MM.1S (cell line): ENCODE data around the gene NLGN1.

Source experiments
- DNase-seq: peaks from one replicate; pipeline ENCODE4 v3.0.0-alpha.2; 2015
- H2AFZ ChIP-seq: fragments of 300-600 bp; sonication (generic); 2 replicates; pipeline ENCODE4 v1.6.0; 2016; ENCODE audit warnings: antibody characterized with exemption, low read length
- H3F3A ChIP-seq: fragments of 300-600 bp; sonication (generic); 2 replicates; pipeline ENCODE4 v1.6.1; 2016; ENCODE audit warnings: mild to moderate bottlenecking, antibody characterized with exemption, low read length, moderate library complexity, mixed read lengths; ENCODE audit not compliant: insufficient read depth
- H3K27ac ChIP-seq: fragments of 300-600 bp; sonication (generic); 2 replicates; pipeline ENCODE4 v1.5.1; 2016; ENCODE audit warnings: mild to moderate bottlenecking, low read length
- H3K27me3 ChIP-seq: fragments of 300-600 bp; sonication (generic); replicated peaks from 2 replicates; pipeline ENCODE4 v1.6.0; 2016; ENCODE audit warnings: low read length; ENCODE audit not compliant: insufficient read depth
- H3K36me3 ChIP-seq: fragments of 300-600 bp; sonication (generic); replicated peaks from 2 replicates; pipeline ENCODE4 v1.6.1; 2016; ENCODE audit warnings: mild to moderate bottlenecking, low read length, mixed read lengths; ENCODE audit not compliant: insufficient read depth
- H3K4me1 ChIP-seq: fragments of 300-600 bp; sonication (generic); 2 replicates; pipeline ENCODE4 v1.6.1; 2016; ENCODE audit warnings: low read length, mixed read lengths
- H3K4me2 ChIP-seq: fragments of 300-600 bp; sonication (generic); 2 replicates; pipeline ENCODE4 v1.6.0; 2016; ENCODE audit warnings: low read depth, low read length
- H3K4me3 ChIP-seq: fragments of 300-600 bp; sonication (generic); 2 replicates; pipeline ENCODE4 v1.5.1; 2016; ENCODE audit warnings: low read length, mixed read lengths
- H3K79me2 ChIP-seq: fragments of 300-600 bp; sonication (generic); 2 replicates; pipeline ENCODE4 v1.6.1; 2016; ENCODE audit warnings: mixed run types, low read length, mixed read lengths
- H3K9ac ChIP-seq: fragments of 300-600 bp; sonication (generic); 2 replicates; pipeline ENCODE4 v1.6.1; 2016; ENCODE audit warnings: low read length, mixed read lengths
- H3K9me2 ChIP-seq: fragments of 300-600 bp; sonication (generic); replicated peaks from 2 replicates; pipeline ENCODE4 v1.6.1; 2016; ENCODE audit warnings: mild to moderate bottlenecking, low read length, mixed read lengths; ENCODE audit not compliant: insufficient read depth
- H3K9me3 ChIP-seq: fragments of 300-600 bp; sonication (generic); replicated peaks from 2 replicates; pipeline ENCODE4 v1.6.1; 2016; ENCODE audit warnings: mild to moderate bottlenecking, low read length, mixed read lengths; ENCODE audit not compliant: insufficient read depth
- H4K20me1 ChIP-seq: fragments of 300-600 bp; sonication (generic); 2 replicates; pipeline ENCODE4 v1.6.1; 2016; ENCODE audit warnings: mild to moderate bottlenecking, low read length, moderate library complexity, mixed read lengths; ENCODE audit not compliant: insufficient read depth
- CTCF ChIP-seq: fragments of 300-600 bp; sonication (generic); IDR thresholded peaks from 2 replicates; pipeline ENCODE4 v1.5.1; 2016; ENCODE audit warnings: antibody characterized with exemption, low read length, mixed read lengths
- EZH2 ChIP-seq: fragments of 300-600 bp; sonication (generic); optimal IDR thresholded peaks from 2 replicates; pipeline ENCODE3; 2017; ENCODE audit warnings: low read depth, mild to moderate bottlenecking, antibody characterized with exemption, low read length, mixed read lengths
- EZH2phosphoT487 ChIP-seq: fragments of 300-600 bp; sonication (generic); IDR thresholded peaks from 2 replicates; pipeline ENCODE4 v1.6.1; 2018; ENCODE audit warnings: antibody characterized with exemption, low read length

The NLGN1 gene

GRCh38 chr3:173796405-173796804, 398.9 kb downstream of the NLGN1 start:
- no peak overlapping the region for H2AFZ ChIP-seq
- H3K9me3 ChIP-seq, result no peaks in the 10 kb centered on the region
- H3K4me2 ChIP-seq, result no peak overlapping the region
- no peaks in the 10 kb centered on the region for H3F3A ChIP-seq
- TF ChIP-seq CTCF, result no peak
- TF ChIP-seq EZH2, result no peak
- TF ChIP-seq EZH2phosphoT487, result no peak
- H4K20me1 ChIP-seq, result no peaks in the 10 kb centered on the region
- H3K36me3 ChIP-seq, result no peaks in the 10 kb centered on the region
- H3K27me3 ChIP-seq, result no peaks in the 10 kb centered on the region
- no peaks in the 10 kb centered on the region for H3K4me1 ChIP-seq
- H3K4me3 ChIP-seq, result no peak overlapping the region
- no peak for DNase-seq
- no peaks in the 10 kb centered on the region for H3K79me2 ChIP-seq
- no peak overlapping the region for H3K9ac ChIP-seq
- H3K27ac ChIP-seq, result no peak overlapping the region
- no peaks in the 10 kb centered on the region for H3K9me2 ChIP-seq

GRCh38 chr3:173796890-173797289, 399.3 kb downstream of the NLGN1 start:
- Histone ChIP-seq H3K27me3 (no peaks in the 10 kb centered on the region), H3K4me3 (no peak overlapping the region), H3K4me1 (no peaks in the 10 kb centered on the region), H2AFZ (no peak overlapping the region), H3K36me3 (no peaks in the 10 kb centered on the region), H3K9me2 (no peaks in the 10 kb centered on the region), H3F3A (no peaks in the 10 kb centered on the region), H3K4me2 (no peak overlapping the region), H3K79me2 (no peaks in the 10 kb centered on the region), H3K27ac (no peak overlapping the region), H3K9me3 (no peaks in the 10 kb centered on the region), H3K9ac (no peak overlapping the region), H4K20me1 (no peaks in the 10 kb centered on the region)
- DNase-seq, result no peak
- TF ChIP-seq CTCF (no peak), EZH2phosphoT487 (no peak), EZH2 (no peak)

- no peaks in the 10 kb centered on the region for H3K4me1 ChIP-seq
Measured at GRCh38 chr3:173799060-173799816, 401.7 kb downstream of the NLGN1 start.

More at GRCh38 chr3:173799060-173799816, 401.7 kb downstream of the NLGN1 start:
- H3K9me2 ChIP-seq, result no peaks in the 10 kb centered on the region
- no peak for DNase-seq
- no peaks in the 10 kb centered on the region for H3K9me3 ChIP-seq
- H3K4me2 ChIP-seq, result no peak overlapping the region
- no peak overlapping the region for H3K4me3 ChIP-seq
- H3K9ac ChIP-seq, result no peak overlapping the region
- no peaks in the 10 kb centered on the region for H3K79me2 ChIP-seq
- H3F3A ChIP-seq, result no peaks in the 10 kb centered on the region
- no peaks in the 10 kb centered on the region for H3K27me3 ChIP-seq
- H3K36me3 ChIP-seq, result no peaks in the 10 kb centered on the region
- no peaks in the 10 kb centered on the region for H4K20me1 ChIP-seq
- no peak overlapping the region for H2AFZ ChIP-seq
- TF ChIP-seq EZH2phosphoT487 (no peak), EZH2 (no peak), CTCF (no peak)
- no peak overlapping the region for H3K27ac ChIP-seq
